ENCODE data around the gene ZSCAN29.

DNA sequence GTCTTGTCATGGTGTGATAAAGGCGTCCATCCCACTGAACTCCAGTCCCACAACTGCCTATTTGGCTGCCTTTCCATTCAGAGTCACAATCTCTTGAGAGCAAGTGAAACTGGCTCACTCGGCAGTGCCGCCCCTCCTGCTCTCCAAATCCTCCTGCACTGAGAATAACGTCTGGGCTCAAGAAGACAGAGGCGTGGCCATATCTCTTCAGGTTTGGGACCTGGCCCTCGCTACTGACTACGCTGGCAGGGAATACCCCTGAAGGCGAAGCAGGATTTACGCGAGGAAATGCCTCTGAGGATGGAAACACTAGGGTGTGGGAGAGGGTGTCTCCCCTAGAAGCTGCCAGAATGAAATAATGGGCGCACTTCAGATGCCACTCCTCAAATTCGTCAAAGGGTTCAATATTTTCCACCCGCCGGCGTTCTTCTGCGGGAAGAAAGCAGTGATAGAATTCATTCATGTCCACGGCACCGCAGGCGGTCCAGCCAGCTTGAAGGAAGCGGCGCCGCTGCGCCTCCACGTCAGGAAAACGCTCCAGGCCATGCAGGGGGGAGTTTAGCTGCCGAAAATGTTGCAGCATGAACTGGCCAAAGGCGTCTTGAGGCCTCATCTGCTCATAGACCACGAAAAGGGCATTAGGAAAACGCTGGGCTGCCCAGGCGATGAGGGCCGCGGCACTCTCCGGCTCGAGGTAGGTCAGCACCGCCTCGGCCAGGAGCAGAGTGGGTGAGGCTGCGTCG, 41.5 kb downstream of the ZSCAN29 start:
- TF ChIP-seq CTCF (conservative IDR thresholded peaks at IDR 0.05 in 1 of 2, IDR thresholded peaks at IDR 0.05 in 1 of 2; ENCODE audit: low read depth in 1 of 2, low read length in 2 of 2): no peak
- no peak for TF ChIP-seq EZH2 (IDR thresholded peaks at IDR 0.05; ENCODE audit: low read length, missing control alignments)
